OCI-LY1 (cell line): Measurements from ENCODE around the gene RBBP8.

Experiments
- H2AFZ ChIP-seq: fragments of 200-600 bp; sonication (generic), shearing (Covaris generic); 2 replicates; pipeline ENCODE4 v1.6.0; 2014; ENCODE audit warnings: antibody characterized with exemption, mild to moderate bottlenecking, low read length
- H3F3A ChIP-seq: fragments of 200-600 bp; sonication (generic), shearing (Covaris generic); 2 replicates; pipeline ENCODE4 v1.6.0; 2014; ENCODE audit warnings: mild to moderate bottlenecking, antibody characterized with exemption, low read length, moderate library complexity; ENCODE audit not compliant: insufficient read depth
- H3K27ac ChIP-seq: fragments of 200-600 bp; sonication (generic); 2 replicates; pipeline ENCODE4 v1.5.1; 2014; ENCODE audit warnings: low read length, mixed run types, mild to moderate bottlenecking, low read depth; ENCODE audit not compliant: poor library complexity, severe bottlenecking
- H3K27me3 ChIP-seq: fragments of 200-600 bp; sonication (generic); 2 replicates; pipeline ENCODE4 v1.6.0; 2014; ENCODE audit warnings: antibody characterized with exemption, mild to moderate bottlenecking, low read length, moderate library complexity; ENCODE audit not compliant: insufficient read depth
- H3K36me3 ChIP-seq: fragments of 200-600 bp; sonication (generic); 2 replicates; pipeline ENCODE4 v1.6.1; 2014; ENCODE audit warnings: mild to moderate bottlenecking, antibody characterized with exemption, low read length, moderate library complexity, mixed read lengths; ENCODE audit not compliant: insufficient read depth
- H3K4me1 ChIP-seq: fragments of 200-600 bp; sonication (generic); 2 replicates; pipeline ENCODE4 v1.5.1; 2014; ENCODE audit warnings: mild to moderate bottlenecking, low read length, moderate library complexity; ENCODE audit not compliant: insufficient read depth, severe bottlenecking
- H3K4me2 ChIP-seq: fragments of 200-600 bp; sonication (generic), shearing (Covaris generic); 2 replicates; pipeline ENCODE4 v1.6.1; 2014; ENCODE audit warnings: low read length
- H3K4me3 ChIP-seq: fragments of 200-600 bp; sonication (generic); 2 replicates; pipeline ENCODE4 v1.5.1; 2014; ENCODE audit warnings: low read length, low read depth, mild to moderate bottlenecking, mixed read lengths; ENCODE audit not compliant: poor library complexity, severe bottlenecking
- H3K79me2 ChIP-seq: fragments of 200-600 bp; shearing (Covaris generic); 2 replicates; pipeline ENCODE4 v1.6.1; 2016; ENCODE audit warnings: mixed run types, low read length, mixed read lengths; ENCODE audit not compliant: insufficient read depth
- H3K9ac ChIP-seq: fragments of 200-600 bp; sonication (generic), shearing (Covaris generic); 2 replicates; pipeline ENCODE4 v1.6.1; 2014; ENCODE audit warnings: mild to moderate bottlenecking, low read length, mixed read lengths
- H3K9me2 ChIP-seq: fragments of 200-600 bp; sonication (generic), shearing (Covaris generic); 2 replicates; pipeline ENCODE4 v1.6.1; 2014; ENCODE audit warnings: low read depth, mild to moderate bottlenecking, low read length, mixed read lengths
- H3K9me3 ChIP-seq: fragments of 200-600 bp; shearing (Covaris generic); 2 replicates; pipeline ENCODE4 v1.6.1; 2014; ENCODE audit warnings: low read length, mixed read lengths
- H4K20me1 ChIP-seq: fragments of 200-600 bp; sonication (generic), shearing (Covaris generic); 2 replicates; pipeline ENCODE4 v1.6.0; 2016; ENCODE audit warnings: mild to moderate bottlenecking, low read length; ENCODE audit not compliant: insufficient read depth
- EZH2 ChIP-seq: fragments of 200-600 bp; sonication (generic), shearing (Covaris generic); IDR thresholded peaks from 2 replicates; pipeline ENCODE4 v1.8.0; 2017; ENCODE audit warnings: borderline replicate concordance, mixed run types, mild to moderate bottlenecking, antibody characterized with exemption, low read length, moderate library complexity, mixed read lengths
- TF ChIP-seq, protein P1 (sequence below): fragments of 200-600 bp; sonication (generic), shearing (Covaris generic); IDR thresholded peaks from 2 replicates; pipeline ENCODE4 v1.5.1; 2017; ENCODE audit warnings: mild to moderate bottlenecking, antibody characterized with exemption, low read length, moderate library complexity, mixed read lengths

RBBP8 gene

DNA sequence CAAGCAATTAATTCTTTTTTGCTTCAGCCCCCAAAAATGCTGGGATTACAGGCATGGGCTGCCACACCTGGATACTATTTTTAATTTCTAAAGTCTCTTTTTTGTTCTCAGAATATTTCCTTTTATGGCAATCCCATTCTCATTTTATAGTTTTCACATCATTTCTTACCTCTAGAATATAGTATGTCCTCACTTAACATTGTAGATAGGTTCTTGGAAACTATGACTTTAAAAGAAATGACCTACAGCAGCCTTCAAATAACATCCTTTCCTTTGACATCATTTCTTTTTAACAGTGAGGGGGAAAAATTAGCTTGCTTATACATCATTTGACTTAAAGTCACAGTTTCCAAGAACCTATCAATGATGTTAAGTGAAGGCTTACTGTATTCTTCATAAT lies 31.6 kb downstream of the RBBP8 start:
- Histone ChIP-seq H4K20me1 (peaks cover 5% of the 10 kb centered on the region; the same call in 1 of the 2 replicates), H3K9ac (no peak overlapping the region), H3K9me2 (no peaks in the 10 kb centered on the region), H3K4me3 (no peak overlapping the region), H3K9me3 (no peaks in the 10 kb centered on the region), H2AFZ (no peak overlapping the region), H3K27me3 (no peaks in the 10 kb centered on the region), H3K79me2 (peaks cover 20% of the 10 kb centered on the region), H3F3A (no peaks in the 10 kb centered on the region), H3K4me2 (no peak overlapping the region), H3K4me1 (no peaks in the 10 kb centered on the region), H3K36me3 (peaks cover 77% of the 10 kb centered on the region), H3K27ac (no peak overlapping the region)
- TF ChIP-seq, protein P1, sequence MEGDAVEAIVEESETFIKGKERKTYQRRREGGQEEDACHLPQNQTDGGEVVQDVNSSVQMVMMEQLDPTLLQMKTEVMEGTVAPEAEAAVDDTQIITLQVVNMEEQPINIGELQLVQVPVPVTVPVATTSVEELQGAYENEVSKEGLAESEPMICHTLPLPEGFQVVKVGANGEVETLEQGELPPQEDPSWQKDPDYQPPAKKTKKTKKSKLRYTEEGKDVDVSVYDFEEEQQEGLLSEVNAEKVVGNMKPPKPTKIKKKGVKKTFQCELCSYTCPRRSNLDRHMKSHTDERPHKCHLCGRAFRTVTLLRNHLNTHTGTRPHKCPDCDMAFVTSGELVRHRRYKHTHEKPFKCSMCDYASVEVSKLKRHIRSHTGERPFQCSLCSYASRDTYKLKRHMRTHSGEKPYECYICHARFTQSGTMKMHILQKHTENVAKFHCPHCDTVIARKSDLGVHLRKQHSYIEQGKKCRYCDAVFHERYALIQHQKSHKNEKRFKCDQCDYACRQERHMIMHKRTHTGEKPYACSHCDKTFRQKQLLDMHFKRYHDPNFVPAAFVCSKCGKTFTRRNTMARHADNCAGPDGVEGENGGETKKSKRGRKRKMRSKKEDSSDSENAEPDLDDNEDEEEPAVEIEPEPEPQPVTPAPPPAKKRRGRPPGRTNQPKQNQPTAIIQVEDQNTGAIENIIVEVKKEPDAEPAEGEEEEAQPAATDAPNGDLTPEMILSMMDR = no peak
- TF ChIP-seq EZH2 = no peak

DNA sequence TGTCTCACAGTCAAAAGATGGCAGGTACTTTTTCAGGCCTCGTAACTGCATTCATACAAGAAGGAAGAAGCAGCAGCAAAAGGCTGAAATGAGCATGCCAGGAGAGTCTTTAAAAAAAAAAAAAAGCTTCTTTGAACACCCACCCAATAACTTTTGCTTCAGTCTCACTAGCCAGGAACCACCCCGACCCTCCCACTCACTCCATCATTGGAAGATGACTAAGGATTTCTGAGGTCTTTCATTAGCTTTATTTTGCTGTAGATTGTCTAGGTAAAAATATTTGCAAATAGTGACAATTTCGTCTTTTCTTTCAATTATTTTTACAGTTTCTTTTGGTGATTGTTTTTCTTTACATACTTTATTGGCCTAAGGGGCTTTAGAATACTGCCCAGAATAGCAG lies 37.9 kb downstream of the RBBP8 start:
- Histone ChIP-seq H3K27me3 (no peaks in the 10 kb centered on the region), H3K9ac (no peak overlapping the region), H3K4me2 (no peak overlapping the region), H3K9me2 (no peaks in the 10 kb centered on the region), H3K79me2 (no peaks in the 10 kb centered on the region; the same call in 1 of the 2 replicates), H3K27ac (no peak overlapping the region), H3K9me3 (no peaks in the 10 kb centered on the region), H3F3A (no peaks in the 10 kb centered on the region), H3K4me1 (no peaks in the 10 kb centered on the region), H3K4me3 (no peak overlapping the region), H4K20me1 (0 out of 2 replicates have a peak, but pooled peaks cover 6% of the 10 kb centered on the region), H3K36me3 (peaks cover 92% of the 10 kb centered on the region), H2AFZ (no peak overlapping the region)
- TF ChIP-seq EZH2 = no peak
- TF ChIP-seq, protein P1 = no peak

DNA sequence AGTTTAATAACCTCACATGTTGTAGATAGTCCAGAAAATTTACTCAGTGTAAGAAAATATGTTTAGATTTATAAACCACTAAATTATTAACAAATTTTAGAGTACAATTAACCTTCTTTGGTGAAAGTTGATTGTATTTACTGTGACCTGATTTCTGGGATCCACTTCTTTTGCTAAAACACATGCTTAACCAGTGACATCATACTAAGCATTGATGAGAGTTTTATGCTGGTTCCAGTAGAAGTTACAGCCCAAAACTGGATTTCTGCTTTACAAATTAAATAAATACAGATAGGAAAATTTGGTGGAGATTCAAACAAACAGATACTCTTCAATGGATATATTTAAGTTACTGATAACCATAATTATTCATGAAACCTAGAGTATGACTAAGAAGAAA lies 40.9 kb downstream of the RBBP8 start:
- TF ChIP-seq, protein P1 = no peak
- no peak for TF ChIP-seq EZH2
- no peak overlapping the region for H3K4me3 ChIP-seq
- H3K36me3 ChIP-seq = peaks cover 94% of the 10 kb centered on the region

More for the DNA sequence above, 40.9 kb downstream of the RBBP8 start:
- Histone ChIP-seq H3K4me2 (no peak overlapping the region), H3K27ac (no peak overlapping the region), H3K9ac (no peak overlapping the region), H3K27me3 (no peaks in the 10 kb centered on the region), H4K20me1 (0 out of 2 replicates have a peak, but pooled peaks cover 6% of the 10 kb centered on the region), H3K9me3 (no peaks in the 10 kb centered on the region), H3K79me2 (no peaks in the 10 kb centered on the region; the same call in 1 of the 2 replicates), H3K4me1 (no peaks in the 10 kb centered on the region), H2AFZ (no peak overlapping the region), H3F3A (no peaks in the 10 kb centered on the region), H3K9me2 (no peaks in the 10 kb centered on the region)
